Left colon (tissue), 2 donors: ENCODE results near the gene HECW1. TPM values are rescaled to one million over a fixed set of nuclear protein-coding genes. Genes with fewer than 3 reads are reported as not detected.
A peak's percentile ranks its signal among the peaks of the same experiment; 100 is the strongest.
"Not testable (repeated sequence)": the region's sequence is repeated elsewhere in the genome, so short reads cannot be mapped to it uniquely, and the experiment has no call there.

Experiments used
- ATAC-seq: fragments of 200-7000 bp; cut with Tn5 transposase; one replicate; pipeline ENCODE4 v1.9.1; 2020; ENCODE audit warnings: mild to moderate bottlenecking, moderate library complexity
- DNase-seq, 2 donors: peaks; one replicate each; pipeline ENCODE4 v3.0.0-alpha.2; 2020
- intact Hi-C, 2 donors: fragments of 100-400 bp; cut with DNase I in 1 of 2; cut with micrococcal nuclease in 1 of 2; formaldehyde crosslinking; loops; one replicate each; pipeline versions ENCODE4 v1.11.2 to v1.14.0; 2022; cut with DNase I, micrococcal nuclease
- microRNA-seq, 2 donors: library from miRNA; unstranded; fragments of <30 nt; microRNA quantifications; one replicate each; pipeline versions ENCODE4 v1.1.0 to v1.2.0, GENCODE V29; 2020
- total RNA-seq, 2 donors: library from RNA; stranded (reverse); fragmentation: NEBNext Ultra II Directional; extraction: Animal tissue kit (Norgen Biotek cat#: 25700); gene quantifications; one replicate each; pipeline ENCODE4 v1.2.1, GENCODE V29; 2021
- donor health status: DM: no; HTN: no; CAD: no.
- donor health status: DM: yes; HTN: yes; CAD: no.

Gene HECW1
- total RNA-seq, 2 donors from 2014 or later = 0.58 to 0.89 TPM

GRCh38 chr7:43589133-43589478, 476.7 kb downstream of the HECW1 start:
- intact Hi-C loops = no loop called here
- DNase-seq (no peak), ATAC-seq (peak; percentile 67)

DNA sequence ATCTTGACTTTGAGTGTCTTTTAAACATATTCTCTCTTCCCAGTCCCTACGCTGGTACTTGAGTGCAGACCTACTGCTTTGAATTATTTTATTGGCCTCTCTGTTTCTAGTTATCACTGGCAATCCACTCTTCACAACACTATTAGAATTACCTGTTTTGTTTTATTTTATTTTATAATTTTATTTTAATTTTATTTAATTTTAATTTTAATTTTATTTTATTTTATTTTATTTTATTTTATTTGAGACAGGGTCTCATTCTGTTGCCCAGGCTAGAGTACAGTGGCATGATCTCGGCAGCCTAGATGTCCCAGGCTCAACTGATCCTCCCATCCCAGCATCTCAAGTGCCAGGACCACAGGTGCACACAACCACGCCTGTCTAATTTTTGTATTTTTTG, 477.3 kb downstream of the HECW1 start:
- intact Hi-C loops = no loop called here
- DNase-seq = no peak

DNA sequence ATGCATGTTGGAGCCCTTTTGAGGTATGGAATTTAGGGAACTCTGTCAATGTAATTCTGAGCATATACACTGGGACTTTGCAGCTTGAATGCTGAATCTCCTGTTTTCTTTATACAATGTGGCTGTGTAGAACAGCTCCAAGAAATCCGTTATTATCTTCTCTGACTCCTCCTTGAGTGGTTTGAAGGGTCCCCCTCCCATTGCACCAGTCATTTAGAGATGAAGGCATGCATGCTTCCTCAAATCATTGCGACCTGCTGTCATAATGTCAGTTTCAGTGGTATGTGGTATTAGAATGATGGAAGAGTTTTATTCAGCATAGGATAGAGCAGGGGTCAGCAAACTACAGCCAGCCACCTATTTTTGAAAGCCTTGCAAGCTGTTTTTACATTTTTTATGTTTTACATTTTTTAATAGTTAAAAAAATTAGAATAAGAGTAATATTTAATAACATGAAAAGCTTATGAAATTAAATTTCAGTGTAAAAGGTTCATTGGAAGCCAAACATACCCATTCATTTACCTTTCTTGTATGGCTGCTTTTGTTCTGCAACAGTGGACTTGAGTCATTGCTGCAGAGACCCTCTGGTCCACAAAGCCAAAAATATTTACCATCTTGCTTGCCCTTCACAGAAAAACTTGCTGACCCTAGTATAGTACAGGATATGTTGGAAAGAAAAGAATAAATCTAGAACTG, 478.6 kb downstream of the HECW1 start:
- ATAC-seq (no peak), DNase-seq (no peak)
- intact Hi-C loops = no loop called here

More for the DNA sequence above, 477.3 kb downstream of the HECW1 start:
- no peak for ATAC-seq

GRCh38 chr7:43591558-43592180, 479.2 kb downstream of the HECW1 start:
- DNase-seq (no peak), ATAC-seq (peak; percentile 75)
- intact Hi-C loops = no loop called here

DNA sequence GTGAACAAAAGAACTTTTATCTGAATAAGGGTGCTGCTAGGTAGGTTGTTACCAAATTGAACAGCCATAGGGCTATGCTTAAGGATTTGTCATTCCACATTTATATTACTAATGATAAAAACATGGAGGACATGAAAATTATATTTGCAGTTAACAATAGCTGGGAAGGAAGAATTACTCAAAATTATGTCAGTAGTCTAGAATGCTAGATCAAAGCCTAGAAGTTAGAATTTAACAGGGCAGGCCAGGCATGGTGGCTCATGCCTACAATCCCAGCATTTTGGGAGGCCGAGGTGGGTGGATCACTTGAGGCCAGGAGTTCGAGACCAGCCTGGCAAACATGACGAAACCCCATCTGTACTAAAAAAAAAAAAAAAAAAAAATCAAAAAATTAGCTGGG, 479.9 kb downstream of the HECW1 start:
- DNase-seq (no peak), ATAC-seq (no peak)
- intact Hi-C loops = no loop called here

DNA sequence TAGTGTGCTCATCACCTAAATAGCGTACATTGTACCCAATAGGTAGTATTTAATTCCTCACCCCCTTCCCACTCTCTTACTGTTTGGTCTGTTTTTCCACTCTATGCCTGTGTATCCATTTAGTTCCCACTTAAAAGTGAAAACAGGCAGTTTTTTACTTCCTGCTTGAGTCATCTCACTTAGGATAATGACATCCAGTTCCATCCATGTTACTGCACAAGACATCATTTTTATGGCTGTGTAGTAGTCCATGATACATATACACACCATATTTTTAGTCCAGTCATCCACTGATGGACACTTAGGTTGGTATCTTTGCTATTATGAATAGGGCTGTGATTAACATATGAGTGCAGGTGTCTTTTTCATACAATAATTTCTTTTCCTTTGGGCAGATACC, 480.6 kb downstream of the HECW1 start:
- DNase-seq (no peak), ATAC-seq (peak; percentile 44)
- intact Hi-C loops = no loop called here

DNA sequence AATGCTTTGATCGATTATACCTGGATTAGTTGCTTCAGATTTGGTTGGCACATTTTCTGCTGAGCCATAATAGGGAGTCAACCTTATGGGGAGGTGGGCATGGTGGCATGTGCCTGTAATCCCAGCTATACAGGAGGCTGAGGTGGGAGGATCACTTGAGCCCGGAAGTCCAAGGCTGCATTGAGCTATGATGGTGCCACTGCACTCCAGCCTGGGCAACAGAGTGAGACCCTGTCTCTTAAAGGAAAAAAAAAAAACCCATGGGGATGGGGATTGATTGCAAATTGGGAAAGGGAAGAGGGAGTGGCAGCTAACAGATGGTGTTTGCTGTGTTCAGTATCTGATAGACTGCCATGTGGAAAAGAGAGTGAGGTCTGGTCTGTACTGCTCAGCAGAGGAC, 481.6 kb downstream of the HECW1 start:
- DNase-seq = no peak
- intact Hi-C loops = no loop called here
- ATAC-seq = no peak

- ATAC-seq, DNase-seq, intact Hi-C loops: not testable (repeated sequence)
These were observed 484.0 kb downstream of the HECW1 start for GRCh38 chr7:43596426-43596825.

- intact Hi-C loops = no loop called here
- DNase-seq = no peak
- no peak for ATAC-seq
These were observed 487.6 kb downstream of the HECW1 start for GRCh38 chr7:43600056-43600455.

GRCh38 chr7:43602256-43602655, 489.8 kb downstream of the HECW1 start:
- DNase-seq = no peak
- intact Hi-C loops = no loop called here
- no peak for ATAC-seq

- intact Hi-C loops = no loop called here
- no peak for DNase-seq
These were observed 491.8 kb downstream of the HECW1 start for GRCh38 chr7:43604251-43604650.

DNA sequence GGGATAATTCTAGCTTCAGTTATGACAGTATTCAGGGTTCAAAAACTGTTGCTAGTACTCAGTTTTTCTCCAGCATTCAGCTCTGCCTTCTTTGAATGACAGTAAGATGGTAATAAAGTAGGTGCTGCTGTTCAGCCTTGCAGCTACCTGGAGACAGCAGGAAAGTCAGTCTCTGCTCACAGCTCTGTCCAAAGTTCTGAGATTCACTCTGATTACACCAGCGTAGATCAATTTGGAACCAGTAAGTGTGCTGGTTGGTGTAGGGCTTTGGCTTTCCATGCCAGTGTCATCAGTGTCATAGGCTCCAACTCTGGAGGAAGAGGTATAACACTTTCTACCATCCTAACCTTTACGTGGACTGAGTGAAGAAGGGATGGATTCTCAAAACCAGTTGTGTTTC, 496.6 kb downstream of the HECW1 start:
- ATAC-seq = no peak

More at GRCh38 chr7:43604251-43604650, 491.8 kb downstream of the HECW1 start:
- ATAC-seq = no peak

GRCh38 chr7:43612128-43612527, 499.7 kb downstream of the HECW1 start:
- DNase-seq (no peak), ATAC-seq (no peak)
- intact Hi-C loops = no loop called here

More for the DNA sequence above, 496.6 kb downstream of the HECW1 start:
- intact Hi-C loops = no loop called here
- no peak for DNase-seq

- DNase-seq = no peak
- ATAC-seq = no peak
- intact Hi-C loops = no loop called here
These were observed 500.4 kb downstream of the HECW1 start for GRCh38 chr7:43612599-43613589.

Small RNA genes within 50 kb of the gene (microRNA-seq; reads per million reads assigned to microRNA genes)
- gene MIR3943 = 0 reads per million in 2 donors

Other genes starting within 250 kb of the HECW1 start
- 1 to 10 TPM; 2.7 to 6.0 TPM for gene C7orf25, start 200.6 kb upstream of the HECW1 start, total RNA-seq
- 10 to 100 TPM; 55.5 to 73.0 TPM for gene PSMA2, start 180.5 kb upstream of the HECW1 start, total RNA-seq
- 10 to 100 TPM; 40.1 to 43.3 TPM for gene MRPL32, start 180.3 kb upstream of the HECW1 start, total RNA-seq